ENCODE data around the gene NPC1L1.
"Not testable (repeated sequence)": the region's sequence is repeated elsewhere in the genome, so short reads cannot be mapped to it uniquely, and the experiment has no call there.

Gene NPC1L1

DNA sequence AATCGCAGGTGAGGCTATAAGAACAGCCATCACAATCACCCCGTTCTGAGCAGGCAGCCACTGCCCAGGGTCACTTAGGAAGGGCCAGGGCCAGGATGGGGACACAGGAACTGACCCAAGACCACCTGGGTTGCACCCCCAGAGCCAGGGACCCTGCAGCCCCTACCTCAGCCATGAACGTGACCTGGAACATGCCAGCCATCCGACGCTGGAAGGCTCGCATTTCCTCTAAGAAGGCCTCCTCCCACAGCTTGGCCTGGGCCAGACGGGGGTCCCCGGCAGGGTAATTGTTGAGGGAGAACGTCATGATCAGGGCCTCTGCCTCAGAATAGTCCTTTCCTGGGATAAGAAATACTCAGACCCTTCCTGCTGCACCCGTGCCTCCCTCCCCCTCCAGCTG lies 5.0 kb downstream of the NPC1L1 start:
- no peak for DNase-seq

DNA sequence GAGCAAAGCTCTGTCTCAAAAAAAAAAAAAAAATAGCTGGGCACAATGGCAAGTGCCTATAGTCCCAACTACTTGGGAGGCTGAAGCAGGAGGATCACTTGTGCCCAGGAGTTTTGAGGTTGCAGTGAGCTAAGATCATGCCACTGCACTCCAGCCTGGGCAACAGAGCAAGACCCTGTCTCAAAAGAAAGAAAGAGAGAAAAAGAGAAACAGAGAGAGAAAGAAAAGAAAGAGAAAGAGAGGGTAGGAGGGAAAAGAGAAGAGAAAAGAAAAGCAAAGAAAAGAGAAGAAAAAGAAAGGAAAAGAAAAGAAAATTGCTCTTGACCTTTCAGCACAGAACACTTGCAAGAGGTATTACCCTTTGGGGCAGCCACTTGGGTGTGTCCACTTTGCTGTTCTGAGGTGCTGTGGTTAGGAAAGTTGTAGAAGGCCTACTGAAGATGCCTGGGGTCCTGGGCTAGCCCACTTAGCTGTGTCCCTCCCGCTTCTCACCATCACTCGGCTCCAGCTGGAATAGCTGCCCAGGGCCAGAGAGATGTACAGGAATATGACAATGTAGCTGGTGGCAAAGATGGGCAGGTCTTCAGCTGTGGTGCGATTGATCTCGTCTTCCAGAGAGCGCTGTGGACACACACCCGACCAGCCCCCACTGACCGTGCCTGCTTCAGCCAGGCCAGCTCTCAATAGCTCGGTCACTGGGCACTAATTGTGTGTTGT lies 5.6 kb downstream of the NPC1L1 start:
- DNase-seq: no peak

DNA sequence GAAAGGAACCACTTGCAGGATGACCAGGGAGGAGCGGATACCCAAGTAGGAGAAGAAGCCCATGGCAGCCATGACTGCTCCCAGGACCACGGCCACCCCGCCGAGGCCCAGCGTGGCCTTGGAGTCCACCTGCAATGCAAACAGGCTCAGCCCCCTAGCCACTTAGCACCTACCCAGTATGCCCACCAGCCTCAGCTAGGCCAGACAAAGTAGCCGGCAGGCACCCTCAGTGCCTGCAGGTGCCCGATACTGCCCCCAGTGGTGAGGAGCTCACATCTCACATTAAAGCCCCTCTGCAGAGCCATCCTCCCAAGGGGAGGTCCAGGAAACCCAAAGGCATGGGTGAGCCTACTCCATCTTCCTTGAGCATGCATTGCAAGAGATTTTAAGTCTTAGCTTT lies 6.6 kb downstream of the NPC1L1 start:
- peak; percentile 84 for DNase-seq

DNA sequence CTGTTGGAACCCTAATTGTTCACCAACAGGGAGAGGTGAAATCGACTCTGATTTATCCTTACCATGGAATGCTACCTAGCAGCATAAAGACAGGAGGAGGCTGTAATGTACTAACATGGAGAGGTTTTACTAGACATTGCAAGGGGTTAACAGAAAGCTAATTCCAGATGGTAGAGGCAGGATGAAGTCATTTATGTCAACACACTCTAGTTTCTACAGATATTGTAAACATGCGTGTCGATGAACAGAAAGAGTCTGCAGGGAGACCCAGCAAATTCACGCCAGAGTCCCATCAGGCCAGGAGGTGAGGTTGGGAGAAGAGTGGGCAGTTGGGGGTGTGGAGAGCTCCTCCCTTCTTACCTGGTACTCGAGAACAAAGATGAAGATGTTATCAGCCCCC lies 7.0 kb downstream of the NPC1L1 start:
- DNase-seq: peak; percentile 94

DNA sequence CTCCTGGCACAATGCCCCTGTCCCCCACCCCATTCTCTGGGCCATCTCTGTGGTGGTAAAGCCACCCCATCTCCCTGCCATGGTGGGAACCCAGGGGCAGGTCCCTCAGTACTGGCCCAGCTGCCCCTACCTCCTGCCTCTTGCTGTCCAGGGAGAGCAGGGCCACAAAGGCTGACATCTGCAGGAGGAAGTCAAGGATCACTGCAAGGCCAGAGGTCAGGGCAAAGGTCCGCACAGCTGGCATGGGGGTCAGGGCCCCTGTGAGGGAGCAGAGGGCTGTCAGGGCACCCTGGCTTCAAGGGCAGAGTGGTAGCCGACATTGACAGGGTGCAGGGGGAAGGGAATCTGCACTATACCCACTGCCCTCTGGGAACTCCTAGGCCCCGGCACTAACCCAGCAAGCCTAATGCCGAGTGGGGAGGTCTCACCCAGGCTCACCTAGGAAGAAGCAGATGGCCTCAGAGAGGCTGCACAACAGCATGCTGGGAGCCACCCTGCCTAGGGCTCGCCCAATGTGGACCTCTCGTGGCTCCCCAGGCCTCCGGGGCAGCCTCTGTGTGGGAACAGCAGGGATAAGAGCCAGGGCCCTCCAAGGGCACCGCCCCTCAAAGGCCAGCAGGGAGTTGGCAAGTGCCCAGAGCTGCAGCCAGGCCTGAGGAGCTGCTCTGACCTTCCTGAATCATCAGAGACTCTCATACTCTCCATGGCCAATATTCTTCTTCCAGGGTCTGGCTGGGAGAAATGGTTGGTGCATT lies 7.7 kb downstream of the NPC1L1 start:
- peak; percentile 91 for DNase-seq

DNA sequence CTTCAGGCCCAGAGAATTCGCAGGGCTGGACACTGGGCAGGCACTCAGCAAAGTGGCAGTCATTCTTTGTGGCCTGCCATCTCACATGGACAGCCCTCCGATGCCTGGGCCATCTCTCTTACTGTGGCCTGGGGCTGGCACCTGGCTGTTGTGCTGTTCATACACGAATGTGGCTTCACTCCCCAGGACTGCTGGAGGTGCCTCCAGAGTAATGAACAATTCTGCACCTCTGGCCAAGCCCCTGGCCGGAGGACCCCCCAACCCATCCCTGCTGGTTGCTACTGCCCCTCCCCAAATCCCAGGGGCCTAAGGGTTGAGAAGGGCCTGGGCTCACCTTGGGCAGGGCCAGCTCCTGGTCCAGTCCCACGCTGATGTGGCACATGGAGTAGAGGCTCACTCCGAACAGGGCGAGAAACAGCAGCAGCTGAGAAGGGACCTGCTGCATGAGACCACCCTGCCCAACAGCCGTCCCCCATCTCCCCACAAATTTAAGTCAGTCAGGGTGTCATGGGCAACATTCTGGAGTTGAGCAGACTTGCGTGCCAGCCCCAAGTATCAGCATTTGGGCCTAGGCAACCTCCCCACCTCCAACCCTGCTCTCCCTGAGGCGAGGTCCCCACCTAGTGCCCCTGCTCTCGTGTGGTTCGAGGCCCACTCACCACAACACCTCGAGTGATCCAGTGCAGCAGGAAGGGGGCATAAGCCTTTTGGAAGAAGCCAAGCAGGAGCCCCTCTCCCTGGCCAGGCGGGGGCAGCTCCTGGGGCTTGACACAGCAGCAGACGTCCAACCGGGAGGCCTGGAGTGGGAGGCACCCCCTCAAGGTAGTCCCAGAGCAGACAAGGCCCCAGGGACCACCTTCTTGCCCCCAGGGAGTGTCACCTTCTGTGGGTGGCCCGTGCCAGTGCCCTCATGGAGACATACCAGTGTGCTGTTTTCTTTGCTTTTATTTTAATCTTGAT lies 9.4 kb downstream of the NPC1L1 start:
- DNase-seq: no peak

DNA sequence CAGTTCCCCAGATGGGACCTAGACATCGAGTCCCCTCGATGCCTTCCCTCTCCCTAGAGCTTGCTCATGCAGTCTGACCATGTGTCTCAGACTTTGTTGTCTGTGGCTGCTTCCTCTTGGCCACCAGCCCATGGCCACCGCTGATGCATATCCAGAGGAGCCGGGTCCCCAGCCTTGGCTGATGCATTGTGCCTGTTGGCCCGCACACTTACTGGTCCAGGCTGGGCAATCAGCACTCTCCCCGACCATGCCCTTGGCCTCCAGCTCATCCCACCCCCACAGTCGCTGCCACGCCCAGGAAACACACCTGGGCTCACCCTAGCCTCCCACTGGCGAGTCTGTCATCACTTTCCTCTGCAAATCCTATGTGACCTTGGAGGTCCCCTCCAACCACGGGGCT lies 10.1 kb downstream of the NPC1L1 start:
- DNase-seq: no peak

DNA sequence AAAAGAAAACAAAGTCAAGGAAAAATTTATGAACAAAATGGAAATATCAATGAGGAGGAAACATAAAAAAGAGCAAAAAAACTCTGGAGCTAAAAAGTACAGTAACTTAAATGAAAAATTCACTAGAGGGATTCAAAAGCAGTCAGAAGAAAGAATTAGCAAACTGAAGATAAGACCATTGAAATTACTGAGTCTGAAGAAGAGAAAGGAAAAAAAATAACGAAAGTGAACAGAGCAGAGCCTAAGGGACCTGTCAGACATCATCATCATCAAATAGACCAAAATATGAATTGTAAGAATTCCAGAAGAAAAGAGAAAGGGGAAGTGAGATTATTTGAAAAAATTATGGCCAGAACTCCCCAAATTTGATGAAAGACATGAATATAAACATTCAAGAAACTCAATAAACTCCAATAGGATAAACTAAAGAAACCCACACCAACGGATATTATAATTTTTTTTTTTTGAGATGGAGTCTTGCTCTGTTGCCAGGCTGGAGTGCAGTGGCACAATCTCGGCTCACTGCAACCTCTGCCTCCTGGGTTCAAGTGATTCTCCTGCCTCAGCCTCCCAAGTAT lies 16.2 kb downstream of the NPC1L1 start:
- DNase-seq: no peak

DNA sequence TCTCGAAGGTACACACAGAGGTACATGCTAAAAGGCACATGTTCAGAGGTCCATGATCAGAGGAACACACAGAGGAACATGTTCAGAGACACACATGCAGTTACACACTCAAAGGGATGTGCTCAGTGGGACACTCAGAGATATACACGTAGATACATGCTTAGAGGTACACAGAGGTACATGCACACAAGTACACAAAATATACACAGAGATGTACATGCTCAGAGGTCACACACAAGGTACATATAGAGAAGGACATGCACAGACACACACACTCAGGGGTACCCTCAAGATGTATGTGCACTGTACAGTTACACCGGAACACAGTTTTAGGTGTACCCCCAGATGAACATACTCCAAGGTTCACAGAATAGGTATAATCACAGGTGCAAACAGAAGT lies 18.8 kb downstream of the NPC1L1 start:
- DNase-seq: no peak

DNA sequence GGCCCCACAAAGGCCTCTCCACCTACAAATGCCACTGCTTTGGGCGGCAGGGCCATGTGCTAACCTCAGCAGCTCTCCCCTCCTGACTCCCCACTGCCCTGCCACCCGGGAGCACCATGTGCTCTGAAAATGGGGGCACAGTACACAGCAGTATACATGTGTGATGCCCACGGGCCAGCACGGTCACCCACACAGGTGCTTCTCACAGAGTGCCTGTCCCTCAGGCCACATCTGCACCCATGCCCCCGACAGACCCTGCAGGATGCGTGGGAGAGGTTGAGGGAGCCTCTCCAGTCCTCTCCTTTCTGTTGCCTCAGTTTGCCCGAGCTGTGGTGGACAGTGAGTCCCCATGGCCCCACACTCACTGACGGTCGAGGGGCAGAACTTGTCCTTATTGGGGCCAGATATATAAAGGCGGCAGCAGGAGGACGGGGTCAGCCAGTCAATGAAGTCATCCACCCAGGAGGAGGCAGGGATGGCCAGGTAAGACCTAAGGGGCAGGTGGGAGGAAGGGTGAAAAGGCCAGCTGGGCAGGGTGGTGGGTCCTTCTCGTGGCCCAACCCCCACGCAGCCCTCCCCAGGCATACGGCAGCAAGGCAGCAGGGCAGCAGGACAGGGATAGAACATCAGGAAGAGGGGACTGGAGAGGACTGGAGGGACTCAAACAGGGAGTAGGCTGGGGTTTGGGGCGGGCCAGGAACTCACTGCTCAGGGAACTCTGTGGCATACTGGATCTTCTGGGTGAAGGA lies 19.6 kb downstream of the NPC1L1 start:
- DNase-seq: no peak

DNA sequence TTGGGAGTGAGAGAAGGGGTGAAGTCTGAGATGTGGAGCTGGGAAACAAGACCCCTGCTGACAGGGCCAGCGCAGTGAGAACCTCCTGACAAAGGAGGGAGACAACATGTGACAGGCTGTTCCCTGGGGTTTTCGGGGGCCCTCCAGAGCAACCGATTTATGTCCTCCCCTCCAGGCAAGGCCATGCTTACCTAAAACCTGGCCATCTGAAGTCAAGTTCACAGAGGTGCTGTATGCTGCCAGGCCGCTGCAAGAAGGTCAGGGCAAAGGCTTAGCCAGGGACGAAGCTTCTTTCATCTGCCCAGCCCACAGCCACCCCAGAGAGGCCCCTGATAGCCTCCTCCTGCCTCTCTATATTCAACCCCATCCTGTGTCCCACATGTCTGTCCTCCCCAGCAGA lies 20.6 kb downstream of the NPC1L1 start:
- DNase-seq: no peak

DNA sequence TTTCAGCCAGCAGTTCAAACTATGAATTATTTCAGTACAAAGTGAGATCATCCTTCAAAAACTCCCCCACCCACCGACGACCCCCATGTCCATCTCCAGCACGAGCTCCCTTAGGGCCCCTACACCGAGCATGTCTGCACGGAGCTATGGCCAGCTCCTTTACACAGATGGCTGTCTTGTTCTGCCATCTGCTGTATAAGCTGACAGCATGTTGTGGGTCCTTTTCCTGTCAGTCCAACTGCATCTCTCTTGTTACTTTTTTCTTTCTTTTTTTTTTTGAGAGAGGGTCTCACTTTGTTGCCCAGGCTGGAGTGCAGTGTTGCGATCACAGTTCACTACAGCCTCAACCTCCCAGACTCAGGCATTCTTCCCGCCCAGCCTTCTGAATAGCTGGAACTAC lies 21.6 kb downstream of the NPC1L1 start:
- DNase-seq: no peak

DNA sequence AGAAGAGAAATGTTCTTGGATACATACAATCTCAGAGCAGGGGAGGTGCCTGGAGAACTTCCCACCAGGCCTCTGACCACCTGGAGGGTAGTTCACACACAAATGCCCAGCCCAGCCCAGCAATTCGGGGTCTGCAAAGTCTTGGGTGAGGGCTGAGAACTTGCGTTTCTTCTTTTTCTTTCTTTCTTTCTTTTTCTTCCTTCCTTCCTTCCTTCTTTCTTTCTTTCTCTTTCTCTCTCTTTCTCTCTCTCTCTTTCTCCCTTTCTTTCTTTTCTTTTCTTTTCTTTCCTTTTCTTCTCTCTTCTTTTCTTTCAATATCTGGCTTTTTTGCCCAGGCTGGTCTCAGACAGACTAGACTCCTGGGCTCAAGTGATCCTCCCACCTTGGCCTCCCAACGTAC lies 22.4 kb downstream of the NPC1L1 start:
- DNase-seq: no peak

DNA sequence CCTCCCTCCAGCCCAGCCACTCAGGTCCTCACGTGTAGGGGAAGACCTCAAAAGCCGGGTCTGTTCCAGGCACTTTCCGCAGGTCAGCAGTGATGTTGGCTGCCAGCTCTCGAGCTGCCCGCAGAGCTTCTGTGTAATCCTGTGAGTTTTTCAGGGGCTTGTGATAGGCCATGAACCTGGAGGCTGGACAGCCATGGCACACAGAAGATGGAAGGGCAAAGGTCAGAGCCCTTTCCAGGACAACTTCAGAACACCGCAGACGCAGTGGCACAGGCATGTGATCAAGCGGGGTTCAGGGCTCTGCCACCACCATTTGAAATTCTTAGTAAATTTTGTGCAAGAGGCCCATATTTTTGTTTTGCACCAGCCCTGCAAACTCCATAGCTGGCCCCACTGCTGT lies 24.0 kb downstream of the NPC1L1 start:
- no peak for DNase-seq

DNA sequence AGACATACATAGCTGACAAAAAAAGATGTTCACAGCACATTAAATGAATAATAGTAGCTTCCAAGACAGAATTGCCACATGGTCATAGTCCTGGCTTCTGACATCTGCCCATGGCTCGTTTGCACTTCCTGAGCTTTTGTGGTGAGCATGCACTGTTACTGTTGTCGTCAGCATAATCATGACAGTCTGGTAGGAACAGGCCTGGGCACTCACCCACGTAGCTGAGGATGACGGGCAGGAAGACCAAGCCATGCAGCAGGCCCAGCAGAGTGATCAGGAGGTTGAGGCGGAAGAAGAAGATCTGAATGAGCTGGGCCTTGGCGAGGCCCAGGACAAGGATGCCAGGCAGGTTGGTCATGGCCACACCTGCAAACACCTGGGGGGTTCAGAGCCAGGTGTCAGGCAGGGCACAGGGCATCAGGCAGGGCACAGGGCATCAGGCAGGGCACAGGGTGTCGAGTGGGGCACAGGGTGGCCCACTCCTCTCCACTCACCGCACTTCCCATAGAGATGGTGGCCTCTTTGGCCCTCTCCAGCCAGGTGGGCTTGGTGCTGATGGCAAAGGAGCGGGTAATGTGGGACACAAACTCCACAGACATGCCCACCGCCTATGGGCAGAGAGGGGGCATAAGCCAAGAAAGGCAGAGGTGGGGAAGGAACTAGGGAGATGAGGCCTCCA lies 25.4 kb downstream of the NPC1L1 start:
- no peak for DNase-seq

DNA sequence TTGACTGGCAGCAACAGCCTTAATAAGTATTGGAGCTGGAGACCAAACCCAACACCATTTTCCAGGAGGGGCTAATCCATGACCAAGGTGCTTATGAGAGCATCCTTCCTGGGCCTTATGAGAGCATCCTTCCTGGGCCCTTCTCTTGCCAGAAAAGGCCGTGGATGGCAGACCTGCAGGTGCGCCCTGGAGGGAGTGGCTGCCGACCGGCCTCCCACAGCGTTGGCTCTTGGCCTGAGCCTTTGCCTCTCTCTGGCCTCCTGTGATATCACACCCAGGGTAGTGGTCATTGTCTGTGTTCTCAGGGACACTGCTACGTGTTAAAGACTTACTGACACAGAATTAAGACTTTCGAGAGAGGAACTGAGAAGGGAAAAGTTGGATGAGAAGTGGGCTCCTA lies 28.4 kb downstream of the NPC1L1 start:
- no peak for DNase-seq

DNA sequence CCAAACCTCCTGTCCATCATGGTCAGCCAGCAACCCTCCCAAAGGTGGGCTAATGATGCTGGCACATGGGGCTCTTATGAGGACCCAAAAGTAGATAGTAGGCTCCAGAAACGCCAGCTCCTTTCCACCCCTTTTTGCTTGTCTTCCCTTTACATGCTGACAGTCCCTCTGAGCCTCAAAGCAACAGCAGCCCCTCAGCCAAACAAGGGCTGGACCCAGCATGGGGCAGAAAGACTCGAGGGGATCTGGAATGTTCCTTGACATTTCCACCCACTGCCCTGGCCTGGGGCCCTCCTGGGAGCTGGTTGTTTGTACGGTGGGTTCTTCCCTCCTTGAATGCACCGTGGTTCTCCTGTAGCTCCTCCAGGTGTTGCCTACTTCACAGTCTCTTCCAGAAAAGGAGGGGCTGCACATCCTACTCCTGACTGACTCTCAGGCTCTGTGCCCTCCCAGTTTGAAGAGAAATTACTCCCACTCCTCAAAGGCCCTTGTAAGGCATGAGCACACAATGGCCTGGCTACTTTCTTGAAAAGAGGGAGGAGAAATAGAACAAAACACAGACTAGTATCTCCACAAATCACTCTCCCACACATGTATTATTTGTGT lies 29.2 kb downstream of the NPC1L1 start:
- no peak for DNase-seq

DNA sequence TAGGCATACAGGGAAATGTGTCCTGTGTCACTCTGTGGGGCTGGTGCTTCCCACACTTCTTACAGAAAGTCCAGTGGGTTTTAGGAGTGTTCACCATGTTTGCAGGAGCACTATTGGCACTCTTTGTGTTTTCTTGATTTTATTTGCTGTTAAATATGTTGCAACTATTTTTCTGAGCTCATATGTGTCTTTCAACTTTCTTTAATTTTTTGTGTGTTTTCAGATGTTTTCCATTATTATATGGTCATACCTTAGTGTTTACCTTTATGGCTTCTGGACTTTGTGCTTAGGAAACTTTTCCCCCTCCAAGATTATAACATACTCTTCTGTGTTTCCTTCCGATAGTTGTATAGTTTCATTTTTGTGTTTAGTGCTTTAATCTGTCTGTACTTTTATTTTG lies 29.9 kb downstream of the NPC1L1 start:
- DNase-seq: no peak

DNA sequence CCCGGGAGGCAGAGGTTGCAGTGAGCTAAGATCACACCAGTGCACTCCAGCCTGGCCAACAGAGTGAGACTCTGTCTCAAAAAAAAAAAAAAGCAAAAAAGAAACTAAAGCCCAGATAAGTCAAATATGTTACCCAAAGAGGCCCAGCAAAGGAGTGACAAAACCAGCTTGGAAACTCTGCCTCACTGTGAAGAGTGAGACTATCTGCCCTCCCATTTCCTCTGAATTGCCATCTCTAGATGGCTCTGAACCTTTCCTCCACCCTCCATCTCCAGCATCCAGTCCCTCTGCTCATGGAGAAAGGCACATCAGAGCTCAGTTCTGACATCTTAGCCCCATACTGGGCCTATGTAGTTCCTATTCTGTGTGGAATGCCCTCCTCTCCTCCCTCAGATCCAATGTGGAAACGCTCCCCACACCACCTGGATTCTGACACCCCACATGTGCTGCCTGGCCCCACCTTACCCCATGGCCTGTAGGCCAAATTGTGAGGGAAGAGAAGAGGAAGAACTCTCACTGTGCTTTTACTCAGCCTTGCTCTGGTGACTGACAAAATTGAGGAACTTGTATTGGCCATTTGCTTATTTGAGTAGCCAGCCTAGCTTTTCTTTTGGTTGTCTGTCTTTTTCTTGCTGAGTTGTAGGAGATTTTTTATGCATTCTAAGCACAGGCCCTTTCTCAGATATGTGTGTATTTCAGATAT lies 32.7 kb downstream of the NPC1L1 start:
- DNase-seq: no peak

DNA sequence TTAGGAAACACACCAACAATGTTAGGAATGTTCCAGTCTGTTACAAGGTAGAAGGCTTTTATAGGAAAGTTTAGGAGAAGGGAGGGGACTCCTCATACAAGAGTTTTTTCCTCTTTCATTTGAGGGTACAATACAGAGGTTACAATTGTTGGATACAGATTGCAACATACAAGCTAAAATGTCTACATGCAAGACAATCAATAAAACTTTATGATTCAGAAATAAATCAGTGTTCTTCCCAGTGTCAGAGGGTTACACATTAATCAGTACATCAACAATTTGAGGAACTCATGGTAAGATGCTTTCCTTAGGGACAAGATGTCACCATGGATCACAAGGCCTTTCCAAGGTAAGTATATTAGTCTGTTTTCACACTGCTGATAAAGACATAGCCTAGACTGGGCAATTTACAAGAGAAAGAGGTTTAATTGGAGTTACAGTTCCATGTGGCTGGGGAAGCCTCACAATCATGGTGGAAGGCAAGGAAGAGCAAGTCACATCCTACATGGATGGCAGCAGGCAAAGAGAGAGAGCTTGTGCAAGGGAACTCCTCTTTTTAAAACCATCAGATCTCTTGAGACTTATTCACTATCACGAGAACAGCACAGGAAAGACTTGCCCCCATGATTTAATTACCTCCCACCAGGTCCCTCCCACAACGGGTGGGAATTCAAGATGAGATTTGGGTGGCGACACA lies 34.4 kb downstream of the NPC1L1 start:
- DNase-seq: not testable (repeated sequence)

Data from NCI-H510A treated with DMSO at 0.1 percent for 48 hours (cell line).